ENCODE results near the gene AKR1C1.
"Not testable (repeated sequence)": the region's sequence is repeated elsewhere in the genome, so short reads cannot be mapped to it uniquely, and the experiment has no call there.

AKR1C1 gene

DNA sequence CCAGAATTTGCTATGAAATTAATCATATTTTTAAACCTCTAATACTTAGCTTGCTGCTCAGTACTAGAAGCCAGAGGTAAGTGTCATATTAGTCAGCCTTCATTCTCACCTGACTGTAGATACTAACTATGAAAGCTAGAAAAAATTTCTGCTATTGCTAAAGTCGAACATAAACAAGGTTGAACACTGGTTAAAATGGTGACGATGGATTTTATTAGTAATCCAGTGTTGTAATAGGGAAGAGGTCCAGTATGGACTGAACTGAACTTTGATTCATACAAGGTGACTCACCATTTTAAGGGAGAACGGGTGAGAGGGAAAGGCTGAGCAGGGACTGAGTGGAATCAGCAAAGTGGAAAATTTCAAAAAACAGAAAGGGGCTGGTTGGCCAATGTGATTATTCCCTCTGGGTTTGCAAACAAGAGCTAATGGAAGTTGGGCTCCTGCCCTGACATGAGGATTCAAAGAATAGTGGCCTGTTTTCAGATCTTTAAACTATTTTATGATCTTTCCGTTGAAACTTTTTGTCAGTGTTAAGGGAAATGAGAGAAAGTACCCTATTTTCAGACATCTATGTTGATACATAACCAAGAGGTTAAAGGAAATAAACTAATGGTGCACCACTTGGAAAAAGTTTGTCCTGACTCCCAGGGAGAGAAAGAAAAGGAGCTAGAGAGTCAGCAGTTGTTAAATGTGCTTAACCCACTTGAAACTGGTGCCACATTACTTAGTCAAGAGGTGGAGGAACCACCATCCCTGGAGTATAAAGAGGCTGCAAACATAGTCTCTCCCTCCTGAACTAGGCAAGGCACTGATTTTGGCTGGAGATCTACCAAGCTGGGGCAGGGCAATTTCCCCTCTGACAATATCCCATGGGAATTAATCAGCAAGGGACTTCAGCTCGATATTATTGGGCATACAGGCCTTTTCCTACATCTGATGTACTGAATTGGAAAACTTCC lies 15.3 kb upstream of the AKR1C1 start:
- DNase-seq: no peak

DNA sequence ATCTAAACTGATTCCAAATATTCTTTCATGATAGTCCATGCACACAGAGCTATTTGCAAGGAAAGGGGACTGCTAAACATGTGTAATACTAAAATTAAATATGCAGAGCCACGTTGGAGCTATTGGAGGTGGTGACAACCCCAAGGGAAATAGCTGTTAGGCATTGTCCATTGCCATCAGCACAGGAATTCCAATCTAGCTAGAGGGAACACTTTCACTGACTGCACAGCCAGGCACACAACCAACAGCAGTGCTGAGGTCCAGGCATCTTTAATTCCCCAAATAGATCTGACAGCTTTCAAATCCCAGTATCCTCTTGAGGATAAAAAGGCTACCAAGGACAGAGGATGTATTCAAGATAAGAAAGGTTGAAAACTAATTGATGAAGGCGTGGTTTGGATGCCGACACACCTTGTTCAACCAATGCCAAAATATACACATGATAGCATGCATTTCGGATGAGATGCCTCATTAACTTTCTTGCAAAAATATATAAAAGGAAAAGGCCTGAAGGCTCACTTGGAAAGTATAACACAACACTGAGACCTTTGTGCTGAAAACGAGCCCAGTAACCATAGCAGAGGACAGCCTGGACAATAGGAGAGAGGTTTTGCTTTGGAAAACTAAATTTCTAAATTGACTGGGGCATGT lies 11.6 kb upstream of the AKR1C1 start:
- not testable (repeated sequence) for DNase-seq

DNA sequence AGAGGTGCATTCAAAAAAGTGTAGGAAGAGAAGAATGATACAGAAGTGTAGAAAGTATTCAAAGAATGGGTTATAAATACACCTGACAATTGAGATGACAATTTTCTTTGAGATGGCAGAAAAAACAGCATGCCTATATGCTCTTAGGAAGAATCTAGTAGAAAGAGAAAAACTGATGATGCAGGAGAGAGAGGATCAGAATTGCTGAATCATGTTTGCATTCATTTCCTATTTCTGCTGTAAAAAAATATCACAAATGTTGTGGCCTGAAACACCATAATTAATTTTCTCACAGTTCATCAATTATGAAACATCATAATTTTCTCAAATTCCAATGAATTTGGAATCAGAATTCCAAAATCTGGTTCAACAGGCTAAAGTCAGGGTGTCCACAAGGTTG lies 9.8 kb upstream of the AKR1C1 start:
- DNase-seq: no peak

GRCh38 chr10:4956088-4956487 lies 7.1 kb upstream of the AKR1C1 start:
- not testable (repeated sequence) for DNase-seq

GRCh38 chr10:4956955-4957645 lies 6.1 kb upstream of the AKR1C1 start:
- DNase-seq: not testable (repeated sequence)

DNA sequence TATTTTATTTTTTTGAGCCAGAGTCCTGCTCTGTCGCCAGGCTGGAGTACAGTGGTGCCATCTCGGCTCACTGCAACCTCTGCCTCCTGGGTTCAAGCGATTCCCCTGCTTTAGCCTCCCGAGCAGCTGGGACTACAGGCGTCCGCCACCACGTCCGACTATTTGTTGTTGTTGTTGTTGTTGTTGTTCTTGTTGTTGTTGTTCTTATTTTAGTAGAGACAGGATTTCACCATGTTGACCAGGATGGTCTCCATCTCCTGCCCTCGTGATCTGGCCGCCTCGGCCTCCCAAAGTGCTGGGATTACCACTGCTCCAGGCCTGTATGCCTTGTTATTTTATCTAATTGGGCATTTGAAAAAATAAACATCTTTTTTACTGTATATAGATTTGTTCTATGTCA lies 1.7 kb upstream of the AKR1C1 start:
- not testable (repeated sequence) for DNase-seq

GRCh38 chr10:4962308-4962707 lies 907 bp upstream of the AKR1C1 start:
- not testable (repeated sequence) for DNase-seq

- not testable (repeated sequence) for DNase-seq
Observed at GRCh38 chr10:4963815-4964154, 570 bp downstream of the AKR1C1 start.

- not testable (repeated sequence) for DNase-seq
Observed at GRCh38 chr10:4965763-4966162, 2.5 kb downstream of the AKR1C1 start.

- not testable (repeated sequence) for DNase-seq
Observed at GRCh38 chr10:4967189-4967588, 4.0 kb downstream of the AKR1C1 start.

- not testable (repeated sequence) for DNase-seq
Observed at GRCh38 chr10:4969289-4969688, 6.1 kb downstream of the AKR1C1 start.

DNA sequence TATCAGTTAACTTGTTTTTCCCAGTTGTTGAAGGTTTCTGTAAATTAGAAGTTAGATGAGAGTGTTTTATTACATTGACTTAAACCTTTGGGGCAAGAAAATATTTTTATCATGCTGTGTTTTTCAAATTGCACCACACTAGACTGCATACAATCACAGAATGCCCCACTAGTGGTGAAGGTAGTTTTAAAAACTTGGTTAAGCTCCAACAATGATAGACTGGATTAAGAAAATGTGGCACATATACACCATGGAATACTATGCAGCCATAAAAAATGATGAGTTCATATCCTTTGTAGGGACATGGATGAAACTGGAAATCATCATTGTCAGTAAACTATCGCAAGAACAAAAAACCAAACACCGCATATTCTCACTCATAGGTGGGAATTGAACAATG lies 7.1 kb downstream of the AKR1C1 start:
- not testable (repeated sequence) for DNase-seq

DNA sequence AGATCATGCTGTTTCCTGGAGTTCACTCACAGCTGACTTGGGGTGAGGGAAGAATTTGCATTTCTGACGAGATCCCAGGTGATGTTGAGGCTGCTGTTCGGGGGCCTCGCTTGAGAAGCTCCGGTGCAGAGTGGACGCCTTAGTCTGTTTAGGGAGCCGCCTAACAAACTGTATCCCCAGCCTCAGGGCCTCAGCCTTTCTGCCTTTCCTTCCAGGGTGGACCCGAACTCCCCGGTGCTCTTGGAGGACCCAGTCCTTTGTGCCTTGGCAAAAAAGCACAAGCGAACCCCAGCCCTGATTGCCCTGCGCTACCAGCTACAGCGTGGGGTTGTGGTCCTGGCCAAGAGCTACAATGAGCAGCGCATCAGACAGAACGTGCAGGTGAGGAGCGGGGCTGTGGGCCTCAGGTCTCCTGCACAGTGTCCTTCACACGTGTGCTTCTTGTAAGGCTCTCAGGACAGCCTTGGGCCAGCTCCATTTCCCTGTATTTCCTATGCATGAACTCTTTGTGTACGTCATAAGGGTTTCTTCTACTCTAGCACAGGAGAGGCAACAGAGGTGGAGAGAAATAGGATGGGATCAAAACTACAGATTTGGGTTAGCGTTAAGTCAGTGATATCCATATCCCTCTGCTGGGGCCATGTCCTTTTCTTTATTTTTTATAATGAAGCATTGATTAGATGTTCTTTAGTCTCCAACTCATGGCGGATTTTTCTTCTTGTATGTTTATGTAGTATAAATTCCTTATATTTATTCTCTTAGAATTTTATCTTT lies 9.3 kb downstream of the AKR1C1 start:
- DNase-seq: not testable (repeated sequence)

- not testable (repeated sequence) for DNase-seq
Observed at GRCh38 chr10:4973294-4973693, 10.1 kb downstream of the AKR1C1 start.

GRCh38 chr10:4974400-4974799 lies 11.2 kb downstream of the AKR1C1 start:
- DNase-seq: not testable (repeated sequence)

- DNase-seq: no peak
Observed at GRCh38 chr10:4977025-4977424, 13.8 kb downstream of the AKR1C1 start.

DNA sequence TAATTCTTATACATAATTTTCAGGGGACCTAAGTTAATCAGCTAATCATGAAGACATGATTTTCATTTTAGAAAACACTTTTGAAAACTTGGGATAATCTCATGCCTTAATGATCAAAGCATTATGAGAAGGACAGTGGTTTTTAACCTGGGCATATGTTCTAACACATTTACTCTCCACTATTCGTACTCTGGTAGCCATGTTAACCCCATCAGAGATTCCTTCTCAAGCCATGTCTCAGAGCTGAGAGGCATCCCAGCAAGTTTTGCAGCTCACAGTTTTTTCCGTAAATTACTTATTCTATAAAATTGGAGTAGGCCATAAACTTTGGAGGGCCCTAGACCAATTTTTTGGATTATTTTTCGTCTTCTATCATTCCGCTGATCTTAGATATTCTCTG lies 15.7 kb downstream of the AKR1C1 start:
- DNase-seq: no peak

DNA sequence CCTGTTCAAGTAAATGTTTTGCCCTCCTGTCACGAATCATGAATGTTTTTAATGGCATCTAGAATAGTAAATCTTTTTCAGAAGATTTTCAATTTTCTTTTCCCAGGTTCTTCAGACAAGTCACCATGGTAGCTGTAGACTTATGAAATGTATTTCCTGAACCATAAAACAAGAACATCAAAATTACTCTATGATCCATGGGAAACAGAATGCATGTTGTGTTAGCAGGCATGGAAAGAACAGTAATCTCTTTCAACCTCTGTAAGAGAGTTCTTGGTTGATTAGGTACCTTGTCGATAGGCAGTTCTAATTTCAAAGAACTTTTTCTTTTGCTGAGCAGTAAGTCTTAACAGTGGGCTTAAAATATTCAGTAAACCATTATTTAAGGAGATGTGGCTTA lies 17.6 kb downstream of the AKR1C1 start:
- DNase-seq: no peak

DNA sequence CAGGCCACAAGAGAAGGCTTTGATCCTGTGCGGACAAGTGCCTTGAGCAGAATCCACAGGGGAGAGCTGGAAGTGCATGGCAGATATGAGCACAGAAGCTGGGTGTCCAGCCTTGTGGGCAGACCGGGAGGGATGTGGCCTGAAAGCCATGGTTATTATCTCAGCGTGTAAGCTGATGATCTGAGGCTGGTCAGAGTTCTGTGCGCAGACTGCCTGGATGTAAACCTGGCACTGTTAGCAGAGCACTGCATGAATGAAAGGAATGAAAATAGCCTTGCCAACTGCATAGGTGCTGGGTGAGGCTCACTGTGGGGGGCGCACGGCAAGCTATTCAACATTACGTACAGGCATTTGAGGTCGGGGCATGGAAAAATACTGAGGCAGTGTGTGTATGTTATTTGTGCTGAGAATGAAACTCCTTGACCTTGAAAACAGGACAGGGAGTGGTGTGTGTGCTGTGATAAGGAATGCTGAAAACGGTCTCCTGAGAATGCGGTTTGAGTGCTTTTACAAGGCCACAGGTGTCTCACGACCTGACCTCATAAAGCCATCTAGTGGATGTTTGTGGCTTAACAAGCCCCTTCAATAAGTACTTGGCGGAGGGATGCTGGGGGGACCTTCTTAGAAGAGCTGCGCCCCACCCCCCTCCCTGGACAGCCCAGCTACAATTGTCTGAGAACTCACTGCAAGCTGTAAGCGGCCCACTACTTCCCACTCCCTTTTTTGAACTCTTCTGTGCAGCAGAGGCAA lies 18.7 kb downstream of the AKR1C1 start:
- DNase-seq: peak; percentile 3

- no peak for DNase-seq
Observed at GRCh38 chr10:4982764-4983226, 19.6 kb downstream of the AKR1C1 start.

- no peak for DNase-seq
Observed at GRCh38 chr10:4983615-4984216, 20.5 kb downstream of the AKR1C1 start.
